Neural progenitor cell (in vitro differentiated cells): ENCODE measurements around the gene TMEM45B. TPM values are rescaled to one million over a fixed set of nuclear protein-coding genes. Genes with fewer than 3 reads are reported as not detected.
"Not testable (repeated sequence)": the region's sequence is repeated elsewhere in the genome, so short reads cannot be mapped to it uniquely, and the experiment has no call there.

Source experiments
- DNase-seq: peaks from one replicate; pipeline ENCODE4 v3.0.0-alpha.2; 2016; ENCODE audit warnings: low spot score
- H2AFZ ChIP-seq: fragments of 200-600 bp; sonication (generic); replicated peaks from 2 replicates; pipeline ENCODE4 v1.6.1; 2016; ENCODE audit warnings: antibody characterized with exemption
- H3F3A ChIP-seq: fragments of 200-600 bp; sonication (generic); 2 replicates; pipeline ENCODE4 v1.6.1; 2016; ENCODE audit warnings: antibody characterized with exemption, low read depth
- H3K27ac ChIP-seq: fragments of 200-600 bp; sonication (generic); 2 replicates; pipeline ENCODE4 v1.5.1; 2016; ENCODE audit warnings: mild to moderate bottlenecking
- H3K27me3 ChIP-seq: fragments of 200-600 bp; sonication (generic); 2 replicates; pipeline ENCODE4 v1.6.1; 2016; ENCODE audit warnings: mild to moderate bottlenecking, moderate library complexity
- H3K36me3 ChIP-seq: fragments of 200-600 bp; sonication (generic); 2 replicates; pipeline ENCODE4 v1.5.1; 2016
- H3K4me1 ChIP-seq: fragments of 200-600 bp; sonication (generic); 2 replicates; pipeline ENCODE4 v1.6.1; 2016; ENCODE audit warnings: mixed run types
- H3K4me2 ChIP-seq: fragments of 200-600 bp; sonication (generic); 2 replicates; pipeline ENCODE4 v1.6.1; 2016
- H3K4me3 ChIP-seq: fragments of 200-600 bp; sonication (generic); 2 replicates; pipeline ENCODE4 v1.5.1; 2016
- H3K79me2 ChIP-seq: fragments of 200-600 bp; sonication (generic); 2 replicates; pipeline ENCODE4 v1.6.1; 2016; ENCODE audit warnings: low read depth
- H3K9ac ChIP-seq: fragments of 200-600 bp; sonication (generic); 2 replicates; pipeline ENCODE4 v1.6.1; 2016
- H3K9me3 ChIP-seq: fragments of 200-600 bp; sonication (generic); 2 replicates; pipeline ENCODE4 v1.5.1; 2016; ENCODE audit warnings: low read depth
- H4K20me1 ChIP-seq: fragments of 200-600 bp; sonication (generic); 2 replicates; pipeline ENCODE4 v1.6.1; 2016; ENCODE audit warnings: low read depth
- H3K27ac Mint-ChIP-seq: 3 replicates; pipeline ENCODE4 v1.8.0; 2021; ENCODE audit warnings: mixed read lengths
- H3K27me3 Mint-ChIP-seq: 2 replicates; pipeline ENCODE4 v1.8.0; 2022; ENCODE audit warnings: low read depth, mild to moderate bottlenecking, inconsistent platforms, moderate library complexity, mixed read lengths; ENCODE audit not compliant: insufficient read depth
- H3K36me3 Mint-ChIP-seq: 3 replicates; pipeline ENCODE4 v1.8.0; 2021; ENCODE audit warnings: mixed read lengths
- H3K4me1 Mint-ChIP-seq: 3 replicates; pipeline ENCODE4 v1.8.0; 2021; ENCODE audit warnings: mixed read lengths
- H3K4me3 Mint-ChIP-seq: 3 replicates; pipeline ENCODE4 v1.8.0; 2021; ENCODE audit warnings: mild to moderate bottlenecking, moderate library complexity, mixed read lengths
- H3K9me3 Mint-ChIP-seq: 3 replicates; pipeline ENCODE4 v1.8.0; 2020; ENCODE audit warnings: mixed read lengths
- EZH2 ChIP-seq: fragments of 200-600 bp; sonication (generic); IDR thresholded peaks from 2 replicates; pipeline ENCODE4 v1.6.1; 2017; ENCODE audit warnings: antibody characterized with exemption, mild to moderate bottlenecking, moderate library complexity
- EZH2phosphoT487 ChIP-seq: fragments of 200-600 bp; sonication (generic); IDR thresholded peaks from 2 replicates; pipeline ENCODE4 v1.6.1; 2017; ENCODE audit warnings: antibody characterized with exemption
- total RNA-seq: library from RNA; depleted of rRNA; stranded (reverse); fragments of >200 nt; gene quantifications from 2 replicates; pipeline ENCODE4 v1.2.3, GENCODE V29; 2015; ENCODE audit warnings: low replicate concordance
- TF ChIP-seq, protein P1 (sequence below): fragments of 200-600 bp; sonication (generic); IDR thresholded peaks from 2 replicates; pipeline ENCODE4 v1.5.1; 2017; ENCODE audit warnings: antibody characterized with exemption, mild to moderate bottlenecking

TMEM45B gene
- total RNA-seq, 1 donor from 2014 or later: not detected

- Histone ChIP-seq H4K20me1 (no peaks in the 10 kb centered on the region), H3F3A (no peaks in the 10 kb centered on the region), H3K9ac (no peak overlapping the region), H3K36me3 (no peaks in the 10 kb centered on the region), H3K4me3 (no peak overlapping the region), H3K4me1 (no peaks in the 10 kb centered on the region), H3K79me2 (no peaks in the 10 kb centered on the region), H3K4me2 (no peak overlapping the region), H2AFZ (no peak overlapping the region), H3K27ac (no peak overlapping the region), H3K27me3 (no peaks in the 10 kb centered on the region), H3K9me3 (no peaks in the 10 kb centered on the region)
- H3K9me3 Mint-ChIP-seq: peaks cover 8% of the 10 kb centered on the region
- H3K36me3 Mint-ChIP-seq: no peaks in the 10 kb centered on the region
- no peaks in the 10 kb centered on the region for H3K4me1 Mint-ChIP-seq
- H3K4me3 Mint-ChIP-seq: no peak overlapping the region
- no peak for TF ChIP-seq EZH2phosphoT487
- TF ChIP-seq, protein P1, sequence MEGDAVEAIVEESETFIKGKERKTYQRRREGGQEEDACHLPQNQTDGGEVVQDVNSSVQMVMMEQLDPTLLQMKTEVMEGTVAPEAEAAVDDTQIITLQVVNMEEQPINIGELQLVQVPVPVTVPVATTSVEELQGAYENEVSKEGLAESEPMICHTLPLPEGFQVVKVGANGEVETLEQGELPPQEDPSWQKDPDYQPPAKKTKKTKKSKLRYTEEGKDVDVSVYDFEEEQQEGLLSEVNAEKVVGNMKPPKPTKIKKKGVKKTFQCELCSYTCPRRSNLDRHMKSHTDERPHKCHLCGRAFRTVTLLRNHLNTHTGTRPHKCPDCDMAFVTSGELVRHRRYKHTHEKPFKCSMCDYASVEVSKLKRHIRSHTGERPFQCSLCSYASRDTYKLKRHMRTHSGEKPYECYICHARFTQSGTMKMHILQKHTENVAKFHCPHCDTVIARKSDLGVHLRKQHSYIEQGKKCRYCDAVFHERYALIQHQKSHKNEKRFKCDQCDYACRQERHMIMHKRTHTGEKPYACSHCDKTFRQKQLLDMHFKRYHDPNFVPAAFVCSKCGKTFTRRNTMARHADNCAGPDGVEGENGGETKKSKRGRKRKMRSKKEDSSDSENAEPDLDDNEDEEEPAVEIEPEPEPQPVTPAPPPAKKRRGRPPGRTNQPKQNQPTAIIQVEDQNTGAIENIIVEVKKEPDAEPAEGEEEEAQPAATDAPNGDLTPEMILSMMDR: no peak
- TF ChIP-seq EZH2: no peak
- no peak for DNase-seq
- H3K27ac Mint-ChIP-seq: no peak overlapping the region
- no peaks in the 10 kb centered on the region for H3K27me3 Mint-ChIP-seq
These were observed 47.3 kb upstream of the TMEM45B start for GRCh38 chr11:129768356-129768755.

DNA sequence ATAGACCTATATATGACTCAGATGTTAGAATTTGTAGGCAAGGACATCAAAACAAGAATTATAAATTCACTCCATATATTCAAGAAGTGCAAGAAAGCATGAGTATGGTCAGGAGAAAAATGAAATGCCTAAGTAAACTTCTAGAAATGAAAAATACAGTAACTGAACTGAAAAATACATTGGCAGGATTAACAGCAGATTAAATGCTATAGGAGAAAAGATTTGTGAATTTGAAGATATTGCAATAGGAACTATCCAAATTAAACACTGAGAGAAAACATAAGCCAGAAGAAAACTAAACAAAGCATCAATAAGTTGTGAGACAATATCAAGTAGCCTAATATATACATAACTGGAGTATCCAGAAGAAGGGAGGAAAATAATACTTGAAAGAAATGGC, 46.6 kb upstream of the TMEM45B start:
- no peak overlapping the region for H3K9ac ChIP-seq
- DNase-seq: no peak
- H3K4me1 Mint-ChIP-seq: no peaks in the 10 kb centered on the region
- no peak overlapping the region for H3K27ac Mint-ChIP-seq
- H2AFZ ChIP-seq: no peak overlapping the region
- H3K4me2 ChIP-seq: no peak overlapping the region
- no peaks in the 10 kb centered on the region for H3K27me3 Mint-ChIP-seq
- peaks cover 8% of the 10 kb centered on the region for H3K9me3 Mint-ChIP-seq
- no peaks in the 10 kb centered on the region for H3K79me2 ChIP-seq
- H3K27ac ChIP-seq: no peak overlapping the region
- H3K9me3 ChIP-seq: no peaks in the 10 kb centered on the region
- TF ChIP-seq, protein P1: no peak
- no peak for TF ChIP-seq EZH2
- no peak for TF ChIP-seq EZH2phosphoT487
- no peaks in the 10 kb centered on the region for H3K36me3 Mint-ChIP-seq
- no peaks in the 10 kb centered on the region for H3K4me1 ChIP-seq
- H3F3A ChIP-seq: no peaks in the 10 kb centered on the region
- no peak overlapping the region for H3K4me3 ChIP-seq
- H3K27me3 ChIP-seq: no peaks in the 10 kb centered on the region
- H3K4me3 Mint-ChIP-seq: no peak overlapping the region
- no peaks in the 10 kb centered on the region for H3K36me3 ChIP-seq
- H4K20me1 ChIP-seq: no peaks in the 10 kb centered on the region

GRCh38 chr11:129770993-129771392, 44.7 kb upstream of the TMEM45B start:
- no peaks in the 10 kb centered on the region for H3F3A ChIP-seq
- no peak for DNase-seq
- H3K4me3 ChIP-seq: no peak overlapping the region
- Mint-ChIP-seq H3K4me3 (no peak overlapping the region), H3K36me3 (no peaks in the 10 kb centered on the region), H3K9me3 (peaks cover 8% of the 10 kb centered on the region), H3K4me1 (no peaks in the 10 kb centered on the region), H3K27ac (no peak overlapping the region), H3K27me3 (no peaks in the 10 kb centered on the region)
- H3K4me1 ChIP-seq: no peaks in the 10 kb centered on the region
- H3K36me3 ChIP-seq: no peaks in the 10 kb centered on the region
- H3K27me3 ChIP-seq: no peaks in the 10 kb centered on the region
- H4K20me1 ChIP-seq: no peaks in the 10 kb centered on the region
- no peaks in the 10 kb centered on the region for H3K79me2 ChIP-seq
- no peak overlapping the region for H3K9ac ChIP-seq
- no peaks in the 10 kb centered on the region for H3K9me3 ChIP-seq
- H2AFZ ChIP-seq: no peak overlapping the region
- H3K27ac ChIP-seq: no peak overlapping the region
- no peak overlapping the region for H3K4me2 ChIP-seq
- no peak for TF ChIP-seq EZH2
- TF ChIP-seq EZH2phosphoT487: no peak
- TF ChIP-seq, protein P1: no peak

- not testable (repeated sequence) for H3K4me2 ChIP-seq, DNase-seq, H3K9me3 Mint-ChIP-seq, H3K36me3 Mint-ChIP-seq, H4K20me1 ChIP-seq, H2AFZ ChIP-seq, H3K4me3 ChIP-seq, H3K36me3 ChIP-seq, H3K4me3 Mint-ChIP-seq, H3F3A ChIP-seq, H3K27ac ChIP-seq, H3K27me3 Mint-ChIP-seq, H3K9ac ChIP-seq, H3K79me2 ChIP-seq, H3K27me3 ChIP-seq, H3K9me3 ChIP-seq, H3K27ac Mint-ChIP-seq, H3K4me1 Mint-ChIP-seq, H3K4me1 ChIP-seq
These were observed 44.2 kb upstream of the TMEM45B start for GRCh38 chr11:129771456-129771855.
